Activated naive CD8-positive, alpha-beta T cell treated with anti-CD3 and anti-CD28 coated beads, Interleukin-2, amount 10 ng/mL, durations not matched to agents 7 days and 5 days (primary cell): ENCODE data around the gene SEC61A1. TPM values are rescaled to one million over a fixed set of nuclear protein-coding genes. Genes with fewer than 3 reads are reported as not detected.

Experiments
- total RNA-seq, 2 experiments: library from RNA; stranded (reverse); gene quantifications; one replicate each; pipeline ENCODE4 v1.2.3, GENCODE V29; 2021

Gene SEC61A1
- total RNA-seq, 2 experiments from 2014 or later = 119 to 126 TPM

Other genes starting within 250 kb of the SEC61A1 start
- 1 to 10 TPM; 2.1 to 3.6 TPM for gene MGLL, start 229.9 kb upstream of the SEC61A1 start, total RNA-seq
- not detected for gene KBTBD12, start 137.2 kb upstream of the SEC61A1 start, total RNA-seq
- gene RUVBL1, start 71.4 kb downstream of the SEC61A1 start, total RNA-seq = 10 to 100 TPM; 37.0 to 37.2 TPM
- gene EEFSEC, start 101.0 kb downstream of the SEC61A1 start, total RNA-seq = 10 to 100 TPM; 22.1 to 22.7 TPM